DMS114 treated with DMSO at 0.1 percent for 48 hours (cell line): ENCODE data around the gene MAP7D2.

Source experiments
- DNase-seq: peaks from one replicate; lab custom pipeline; 2025; ENCODE audit not compliant: unreplicated experiment; lab: John Stamatoyannopoulos, UW

The MAP7D2 gene

GRCh38 chrX:20116087-20116576, 575 bp downstream of the MAP7D2 start:
- DNase-seq = no peak

- no peak for DNase-seq
Measured at GRCh38 chrX:20112022-20112774, 4.5 kb downstream of the MAP7D2 start.

GRCh38 chrX:20111271-20111670, 5.4 kb downstream of the MAP7D2 start:
- DNase-seq = no peak

- DNase-seq = no peak
Measured at GRCh38 chrX:20101934-20102581, 14.6 kb downstream of the MAP7D2 start.

- DNase-seq = no peak
Measured at GRCh38 chrX:20091499-20091898, 25.2 kb downstream of the MAP7D2 start.

- DNase-seq = no peak
Measured at GRCh38 chrX:20089845-20090244, 26.9 kb downstream of the MAP7D2 start.

GRCh38 chrX:20080277-20080676, 36.4 kb downstream of the MAP7D2 start:
- DNase-seq = no peak

- DNase-seq = no peak
Measured at GRCh38 chrX:20071511-20072079, 45.1 kb downstream of the MAP7D2 start.

GRCh38 chrX:20067709-20068561, 48.8 kb downstream of the MAP7D2 start:
- DNase-seq = no peak

- peak; percentile 20 for DNase-seq
Measured at GRCh38 chrX:20066968-20067708, 49.6 kb downstream of the MAP7D2 start.

GRCh38 chrX:20063716-20064351, 52.9 kb downstream of the MAP7D2 start:
- DNase-seq = no peak

- DNase-seq = no peak
Measured at GRCh38 chrX:20063153-20063552, 53.6 kb downstream of the MAP7D2 start.

GRCh38 chrX:20061855-20062254, 54.9 kb downstream of the MAP7D2 start:
- no peak for DNase-seq

- DNase-seq = no peak
Measured at GRCh38 chrX:20060961-20061748, 55.6 kb downstream of the MAP7D2 start.

GRCh38 chrX:20059467-20060128, 57.1 kb downstream of the MAP7D2 start:
- no peak for DNase-seq

GRCh38 chrX:20057479-20057878, 59.2 kb downstream of the MAP7D2 start:
- no peak for DNase-seq

- DNase-seq = no peak
Measured at GRCh38 chrX:20056704-20057103, 60.0 kb downstream of the MAP7D2 start.

GRCh38 chrX:20053537-20053936, 63.2 kb downstream of the MAP7D2 start:
- DNase-seq = no peak

GRCh38 chrX:20046864-20047263, 69.8 kb downstream of the MAP7D2 start:
- DNase-seq = no peak
